ENCODE results near the gene PAFAH1B2.

- TF ChIP-seq, protein P1, sequence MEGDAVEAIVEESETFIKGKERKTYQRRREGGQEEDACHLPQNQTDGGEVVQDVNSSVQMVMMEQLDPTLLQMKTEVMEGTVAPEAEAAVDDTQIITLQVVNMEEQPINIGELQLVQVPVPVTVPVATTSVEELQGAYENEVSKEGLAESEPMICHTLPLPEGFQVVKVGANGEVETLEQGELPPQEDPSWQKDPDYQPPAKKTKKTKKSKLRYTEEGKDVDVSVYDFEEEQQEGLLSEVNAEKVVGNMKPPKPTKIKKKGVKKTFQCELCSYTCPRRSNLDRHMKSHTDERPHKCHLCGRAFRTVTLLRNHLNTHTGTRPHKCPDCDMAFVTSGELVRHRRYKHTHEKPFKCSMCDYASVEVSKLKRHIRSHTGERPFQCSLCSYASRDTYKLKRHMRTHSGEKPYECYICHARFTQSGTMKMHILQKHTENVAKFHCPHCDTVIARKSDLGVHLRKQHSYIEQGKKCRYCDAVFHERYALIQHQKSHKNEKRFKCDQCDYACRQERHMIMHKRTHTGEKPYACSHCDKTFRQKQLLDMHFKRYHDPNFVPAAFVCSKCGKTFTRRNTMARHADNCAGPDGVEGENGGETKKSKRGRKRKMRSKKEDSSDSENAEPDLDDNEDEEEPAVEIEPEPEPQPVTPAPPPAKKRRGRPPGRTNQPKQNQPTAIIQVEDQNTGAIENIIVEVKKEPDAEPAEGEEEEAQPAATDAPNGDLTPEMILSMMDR (conservative IDR thresholded peaks at IDR 0.05; ENCODE audit: low read length) = no peak
- TF ChIP-seq EZH2phosphoT487 (IDR thresholded peaks at IDR 0.05; ENCODE audit: borderline replicate concordance, low read depth, low read length) = no peak
Measured at GRCh38 chr11:117177534-117178209, 33.6 kb downstream of the PAFAH1B2 start.

All from OCI-LY7 (cell line).